Activated naive CD8-positive, alpha-beta T cell treated with anti-CD3 and anti-CD28 coated beads, Interleukin-2, amount 10 ng/mL, durations not matched to agents 7 days and 5 days (primary cell): Measurements from ENCODE around the gene UST. TPM values are rescaled to one million over a fixed set of nuclear protein-coding genes. Genes with fewer than 3 reads are reported as not detected.

ENCODE experiments used
- ATAC-seq: fragments of 150-1000 bp; cut with Tn5 transposase; one replicate; pipeline ENCODE4 v1.10.0; 2021; ENCODE audit warnings: low read depth, moderate library complexity
- POLR2A ChIA-PET: fragments of 350-600 bp; sonication (Branson Sonifier 250); formaldehyde crosslinking; loops from one replicate; lab custom pipeline; 2021; ENCODE audit warnings: antibody characterized with exemption; lab: Charles Lee
- DNase-seq: peaks from one replicate; pipeline ENCODE4 v3.0.0; 2021
- H3K27ac Mint-ChIP-seq: one replicate; pipeline ENCODE4 v1.8.0; 2022; ENCODE audit warnings: mild to moderate bottlenecking, mixed read lengths
- H3K27me3 Mint-ChIP-seq: one replicate; pipeline ENCODE4 v1.8.0; 2022; ENCODE audit warnings: mild to moderate bottlenecking, moderate library complexity, mixed read lengths
- H3K36me3 Mint-ChIP-seq: one replicate; pipeline ENCODE4 v1.8.0; 2021; ENCODE audit warnings: mild to moderate bottlenecking, mixed read lengths
- H3K4me1 Mint-ChIP-seq: one replicate; pipeline ENCODE4 v1.8.0; 2021; ENCODE audit warnings: mixed read lengths
- H3K4me3 Mint-ChIP-seq: one replicate; pipeline ENCODE4 v1.8.0; 2022; ENCODE audit warnings: mild to moderate bottlenecking, moderate library complexity, mixed read lengths
- H3K9me3 Mint-ChIP-seq: one replicate; pipeline ENCODE4 v1.8.0; 2021; ENCODE audit warnings: mixed read lengths
- total RNA-seq, 2 experiments: library from RNA; stranded (reverse); gene quantifications; one replicate each; pipeline ENCODE4 v1.2.3, GENCODE V29; 2021

Gene UST
- total RNA-seq, 2 experiments from 2014 or later, result 2.9 to 3.1 TPM

GRCh38 chr6:149054559-149055194 is 307.8 kb downstream of the UST start:
- Mint-ChIP-seq H3K9me3 (peaks cover 3% of the 10 kb centered on the region), H3K4me3 (peak overlapping the region; percentile 1), H3K27me3 (peaks cover 3% of the 10 kb centered on the region), H3K27ac (peak overlapping the region; percentile 57), H3K4me1 (peaks cover 30% of the 10 kb centered on the region), H3K36me3 (peaks cover 9% of the 10 kb centered on the region)
- POLR2A ChIA-PET, result interaction anchor here (1.2 to 1.7 kb wide), 3 partner anchors 12 to 24 kb away, joined by 3 to 6 read pairs (median 5); no protein-coding TSS in a partner anchor
- ATAC-seq, result peak; percentile 39
- no peak for DNase-seq

GRCh38 chr6:149055195-149055899 is 308.5 kb downstream of the UST start:
- peak overlapping the region; percentile 1 for H3K27ac Mint-ChIP-seq
- DNase-seq (no peak), ATAC-seq (no peak)
- peaks cover 3% of the 10 kb centered on the region for H3K9me3 Mint-ChIP-seq
- H3K36me3 Mint-ChIP-seq, result peaks cover 9% of the 10 kb centered on the region
- peaks cover 35% of the 10 kb centered on the region for H3K4me1 Mint-ChIP-seq
- H3K4me3 Mint-ChIP-seq, result no peak overlapping the region
- POLR2A ChIA-PET, result interaction anchor here (0.7 to 1.0 kb wide), 2 partner anchors 10 to 328 kb away, joined by 3 read pairs; no protein-coding TSS in a partner anchor
- H3K27me3 Mint-ChIP-seq, result peaks cover 3% of the 10 kb centered on the region

- H3K27ac Mint-ChIP-seq, result no peak overlapping the region
- POLR2A ChIA-PET, result interaction anchor here (1.3 kb wide), 1 partner anchor 11 kb away, joined by 4 read pairs; no protein-coding TSS in a partner anchor
- DNase-seq, result no peak
Measured at GRCh38 chr6:149056777-149057463, 310.1 kb downstream of the UST start.

DNA sequence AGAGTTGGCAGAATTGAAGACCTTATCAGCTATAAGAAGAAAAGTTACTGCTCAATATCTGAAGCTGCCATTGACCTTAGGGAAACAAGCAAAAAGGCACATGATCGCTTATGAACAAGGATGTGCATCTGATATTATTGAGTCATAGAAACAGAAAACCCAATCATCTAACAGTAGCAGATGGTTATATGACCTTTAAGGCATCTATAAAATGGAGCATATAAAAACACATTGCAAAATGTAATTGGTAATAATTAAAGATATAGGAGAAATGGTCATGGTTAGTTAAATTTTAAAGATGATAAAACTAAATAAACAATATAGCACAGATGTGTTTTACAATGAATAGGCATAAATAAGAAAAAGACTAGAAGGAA is 310.6 kb downstream of the UST start:
- ATAC-seq, result no peak
- H3K4me1 Mint-ChIP-seq, result peaks cover 44% of the 10 kb centered on the region
- H3K9me3 Mint-ChIP-seq, result peaks cover 2% of the 10 kb centered on the region
- no peak overlapping the region for H3K4me3 Mint-ChIP-seq
- H3K27ac Mint-ChIP-seq, result no peak overlapping the region
- peaks cover 1% of the 10 kb centered on the region for H3K27me3 Mint-ChIP-seq
- DNase-seq, result no peak
- peaks cover 13% of the 10 kb centered on the region for H3K36me3 Mint-ChIP-seq
- POLR2A ChIA-PET, result no interaction called here

More at GRCh38 chr6:149056777-149057463, 310.1 kb downstream of the UST start:
- peaks cover 3% of the 10 kb centered on the region for H3K9me3 Mint-ChIP-seq
- peaks cover 13% of the 10 kb centered on the region for H3K36me3 Mint-ChIP-seq
- H3K4me3 Mint-ChIP-seq, result no peak overlapping the region
- H3K4me1 Mint-ChIP-seq, result peaks cover 45% of the 10 kb centered on the region
- ATAC-seq, result no peak
- H3K27me3 Mint-ChIP-seq, result peaks cover 3% of the 10 kb centered on the region

- no peak for DNase-seq
- POLR2A ChIA-PET, result no interaction called here
- H3K27me3 Mint-ChIP-seq, result no peaks in the 10 kb centered on the region
- H3K36me3 Mint-ChIP-seq, result peaks cover 13% of the 10 kb centered on the region
- peaks cover 39% of the 10 kb centered on the region for H3K4me1 Mint-ChIP-seq
- H3K27ac Mint-ChIP-seq, result peak overlapping the region; percentile 92
- H3K9me3 Mint-ChIP-seq, result peaks cover 1% of the 10 kb centered on the region
- H3K4me3 Mint-ChIP-seq, result peak overlapping the region; percentile 52
- ATAC-seq, result no peak
Measured at GRCh38 chr6:149059557-149059956, 312.7 kb downstream of the UST start.

- peak overlapping the region; percentile 72 for H3K4me3 Mint-ChIP-seq
- H3K9me3 Mint-ChIP-seq, result peaks cover 1% of the 10 kb centered on the region
- peak; percentile 63 for DNase-seq
- H3K4me1 Mint-ChIP-seq, result peaks cover 38% of the 10 kb centered on the region
- peak; percentile 94 for ATAC-seq
- no peaks in the 10 kb centered on the region for H3K27me3 Mint-ChIP-seq
- H3K27ac Mint-ChIP-seq, result peak overlapping the region; percentile 92
- POLR2A ChIA-PET, result interaction anchor here (0.9 to 1.4 kb wide), 4 partner anchors 14 to 368 kb away, joined by 3 to 6 read pairs (median 3); no protein-coding TSS in a partner anchor
- H3K36me3 Mint-ChIP-seq, result peaks cover 11% of the 10 kb centered on the region
Measured at GRCh38 chr6:149060300-149060984, 313.6 kb downstream of the UST start.

DNA sequence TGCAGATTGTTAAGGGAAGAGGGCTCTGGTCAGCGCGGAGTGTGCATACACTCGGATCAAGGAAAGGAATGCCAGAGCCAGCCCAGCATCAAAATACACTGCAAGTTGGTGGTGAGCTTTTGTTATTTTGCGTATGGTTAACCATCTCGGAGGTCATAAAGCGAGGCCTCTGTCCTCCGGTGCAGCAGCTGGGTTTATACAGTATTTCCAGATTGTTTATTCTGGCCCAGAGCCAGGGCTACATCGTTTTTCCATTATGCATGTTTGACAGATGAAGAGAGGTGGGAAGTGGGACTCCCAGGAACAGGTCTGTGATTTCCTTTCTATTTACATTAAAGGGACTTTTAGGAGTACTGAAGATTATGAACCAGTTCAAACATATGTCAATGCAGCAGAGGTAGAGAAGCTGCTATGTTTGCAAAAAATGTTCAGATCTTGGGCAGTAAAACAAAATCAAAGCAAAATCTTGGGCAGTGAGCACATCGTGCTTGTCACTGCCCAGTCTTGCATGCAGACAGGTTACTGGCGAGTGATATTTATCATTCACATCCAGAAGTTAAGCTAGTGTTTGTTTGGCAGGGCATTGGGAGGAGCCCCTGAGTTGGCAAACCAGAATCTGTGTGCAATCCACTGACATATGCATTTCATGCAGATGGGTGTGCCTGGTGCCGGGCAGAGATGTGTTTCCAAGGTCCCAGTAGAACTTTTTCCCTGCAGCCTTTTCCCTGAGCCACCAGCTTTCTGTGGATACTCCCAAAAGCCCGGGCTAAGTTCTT is 314.3 kb downstream of the UST start:
- H3K9me3 Mint-ChIP-seq, result peaks cover 1% of the 10 kb centered on the region
- peaks cover 9% of the 10 kb centered on the region for H3K36me3 Mint-ChIP-seq
- H3K4me1 Mint-ChIP-seq, result peaks cover 42% of the 10 kb centered on the region
- POLR2A ChIA-PET, result interaction anchor here (0.9 to 1.4 kb wide), 3 partner anchors 15 to 110 kb away, joined by 3 to 6 read pairs (median 3); no protein-coding TSS in a partner anchor
- no peak for DNase-seq
- peak overlapping the region; percentile 72 for H3K4me3 Mint-ChIP-seq
- H3K27ac Mint-ChIP-seq, result peak overlapping the region; percentile 92
- no peak for ATAC-seq
- no peaks in the 10 kb centered on the region for H3K27me3 Mint-ChIP-seq

DNA sequence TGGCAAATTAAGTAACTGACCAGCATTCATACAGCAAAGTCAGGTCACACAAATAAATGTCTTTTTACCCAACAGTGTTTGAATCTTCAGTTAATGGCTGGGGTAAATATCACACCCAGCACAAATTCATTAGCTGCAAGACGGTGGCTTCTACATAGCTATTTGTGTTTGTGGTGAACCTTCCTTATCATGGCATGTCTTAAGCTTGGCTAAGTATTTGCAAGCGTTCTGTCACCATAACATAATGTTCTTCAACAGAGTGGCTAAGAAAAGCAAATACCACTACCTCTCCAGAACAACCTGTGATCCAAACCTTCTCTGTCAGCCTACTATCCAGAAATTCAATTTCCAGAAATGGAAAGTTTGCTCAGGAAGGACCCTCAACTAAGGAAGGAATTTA is 315.1 kb downstream of the UST start:
- POLR2A ChIA-PET, result no interaction called here
- no peak for DNase-seq
- H3K36me3 Mint-ChIP-seq, result peaks cover 12% of the 10 kb centered on the region
- no peak overlapping the region for H3K4me3 Mint-ChIP-seq
- peaks cover 48% of the 10 kb centered on the region for H3K4me1 Mint-ChIP-seq
- H3K9me3 Mint-ChIP-seq, result peaks cover 1% of the 10 kb centered on the region
- no peak for ATAC-seq
- H3K27me3 Mint-ChIP-seq, result no peaks in the 10 kb centered on the region
- no peak overlapping the region for H3K27ac Mint-ChIP-seq

GRCh38 chr6:149062653-149063348 is 316.0 kb downstream of the UST start:
- H3K4me3 Mint-ChIP-seq, result no peak overlapping the region
- DNase-seq, result no peak
- H3K36me3 Mint-ChIP-seq, result peaks cover 15% of the 10 kb centered on the region
- H3K27me3 Mint-ChIP-seq, result no peaks in the 10 kb centered on the region
- H3K4me1 Mint-ChIP-seq, result peaks cover 54% of the 10 kb centered on the region
- ATAC-seq, result no peak
- POLR2A ChIA-PET, result no interaction called here
- no peak overlapping the region for H3K27ac Mint-ChIP-seq
- H3K9me3 Mint-ChIP-seq, result peaks cover 1% of the 10 kb centered on the region

- POLR2A ChIA-PET, result interaction anchor here (1.3 kb wide), 1 partner anchor 22 kb away, joined by 3 read pairs; no protein-coding TSS in a partner anchor
- H3K27ac Mint-ChIP-seq, result no peak overlapping the region
- H3K4me1 Mint-ChIP-seq, result peaks cover 51% of the 10 kb centered on the region
- H3K9me3 Mint-ChIP-seq, result peaks cover 1% of the 10 kb centered on the region
- DNase-seq, result no peak
- peaks cover 17% of the 10 kb centered on the region for H3K36me3 Mint-ChIP-seq
- no peak for ATAC-seq
- H3K4me3 Mint-ChIP-seq, result no peak overlapping the region
- no peaks in the 10 kb centered on the region for H3K27me3 Mint-ChIP-seq
Measured at GRCh38 chr6:149063468-149063867, 316.6 kb downstream of the UST start.

- H3K4me3 Mint-ChIP-seq, result no peak overlapping the region
- H3K36me3 Mint-ChIP-seq, result peaks cover 17% of the 10 kb centered on the region
Measured at GRCh38 chr6:149064001-149064659, 317.3 kb downstream of the UST start.

More at GRCh38 chr6:149064001-149064659, 317.3 kb downstream of the UST start:
- DNase-seq (no peak), ATAC-seq (no peak)
- H3K27ac Mint-ChIP-seq, result peak overlapping the region; percentile 15
- no peaks in the 10 kb centered on the region for H3K27me3 Mint-ChIP-seq
- POLR2A ChIA-PET, result interaction anchor here (0.9 to 1.3 kb wide), 2 partner anchors 21 to 31 kb away, joined by 3 read pairs; no protein-coding TSS in a partner anchor
- peaks cover 51% of the 10 kb centered on the region for H3K4me1 Mint-ChIP-seq
- H3K9me3 Mint-ChIP-seq, result peaks cover 6% of the 10 kb centered on the region
